Loucy (cell line): Measurements from ENCODE around the gene SCUBE2.

ENCODE experiments used
- H2AFZ ChIP-seq: fragments of 200-600 bp; sonication (generic); 2 replicates; pipeline ENCODE4 v1.6.0; 2016; ENCODE audit warnings: antibody characterized with exemption, mild to moderate bottlenecking, low read length, moderate library complexity
- H3F3A ChIP-seq: fragments of 200-600 bp; 2 replicates; pipeline ENCODE4 v1.6.0; 2016; ENCODE audit warnings: antibody characterized with exemption, low read depth, mild to moderate bottlenecking
- H3K27me3 ChIP-seq: fragments of 200-600 bp; sonication (generic); 2 replicates; pipeline ENCODE4 v1.6.1; 2014; ENCODE audit warnings: low read length, mild to moderate bottlenecking; ENCODE audit not compliant: insufficient read depth, poor library complexity, severe bottlenecking
- H3K36me3 ChIP-seq: fragments of 200-600 bp; sonication (generic); 2 replicates; pipeline ENCODE4 v1.6.1; 2016; ENCODE audit warnings: low read length; ENCODE audit not compliant: insufficient read depth
- H3K4me1 ChIP-seq: fragments of 200-600 bp; sonication (generic); 2 replicates; pipeline ENCODE4 v1.5.1; 2014; ENCODE audit warnings: low read length, mild to moderate bottlenecking; ENCODE audit not compliant: insufficient read depth, poor library complexity, severe bottlenecking
- H3K4me2 ChIP-seq: fragments of 200-600 bp; sonication (generic); 2 replicates; pipeline ENCODE4 v1.6.0; 2014; ENCODE audit warnings: antibody characterized with exemption, low read length, low read depth, mild to moderate bottlenecking; ENCODE audit not compliant: poor library complexity, severe bottlenecking
- H3K4me3 ChIP-seq: fragments of 200-600 bp; sonication (generic); 2 replicates; pipeline ENCODE4 v1.5.1; 2014; ENCODE audit warnings: low read length, mild to moderate bottlenecking, mixed read lengths; ENCODE audit not compliant: poor library complexity, severe bottlenecking
- H3K79me2 ChIP-seq: fragments of 200-600 bp; sonication (generic); 2 replicates; pipeline ENCODE4 v1.6.1; 2014; ENCODE audit warnings: low read length; ENCODE audit not compliant: insufficient read depth
- H3K9ac ChIP-seq: fragments of 200-600 bp; sonication (generic); 2 replicates; pipeline ENCODE4 v1.6.0; 2014; ENCODE audit warnings: mild to moderate bottlenecking, low read depth, low read length, moderate library complexity; ENCODE audit not compliant: poor library complexity, severe bottlenecking
- H3K9me2 ChIP-seq: fragments of 200-600 bp; sonication (generic); replicated peaks from 2 replicates; pipeline ENCODE4 v1.6.1; 2016; ENCODE audit warnings: low read depth, low read length, mixed read lengths
- H3K9me3 ChIP-seq: fragments of 200-600 bp; sonication (generic); 2 replicates; pipeline ENCODE4 v1.6.1; 2014; ENCODE audit warnings: mild to moderate bottlenecking, antibody characterized with exemption, low read length, low read depth; ENCODE audit not compliant: insufficient read depth
- H4K20me1 ChIP-seq: fragments of 200-600 bp; sonication (generic); 2 replicates; pipeline ENCODE4 v1.6.0; 2014; ENCODE audit warnings: antibody characterized with exemption, low read length, mild to moderate bottlenecking; ENCODE audit not compliant: insufficient read depth, poor library complexity, severe bottlenecking
- CTCF ChIP-seq: fragments of 200-600 bp; sonication (generic); conservative IDR thresholded peaks from 2 replicates; pipeline ENCODE4 v1.5.1; 2014; ENCODE audit warnings: mild to moderate bottlenecking, antibody characterized with exemption, low read length
- EZH2phosphoT487 ChIP-seq: fragments of 200-600 bp; IDR thresholded peaks from 2 replicates; pipeline ENCODE4 v1.6.1; 2018; ENCODE audit warnings: antibody characterized with exemption, mild to moderate bottlenecking, moderate library complexity, borderline replicate concordance

The SCUBE2 gene

DNA sequence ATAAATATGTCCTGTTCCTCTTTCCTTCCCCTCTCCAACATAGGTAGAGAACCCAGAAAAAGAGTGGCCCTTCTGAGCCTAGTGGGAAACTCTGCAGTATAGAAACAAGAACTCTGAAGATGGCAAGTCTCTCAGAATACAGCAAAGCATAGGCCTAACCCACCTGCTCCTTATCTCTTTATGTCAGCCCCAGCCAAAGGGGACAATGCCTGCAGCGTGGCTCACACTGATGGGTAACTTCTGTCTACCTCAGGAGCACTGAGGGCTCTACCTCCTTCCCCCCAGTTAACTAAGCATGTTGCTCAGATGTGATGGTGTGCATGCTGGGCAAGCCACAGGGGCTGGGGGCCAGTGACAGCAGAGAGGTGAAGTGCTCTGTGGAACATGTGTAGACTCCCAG is 82.7 kb downstream of the SCUBE2 start:
- no peaks in the 10 kb centered on the region for H3K9me3 ChIP-seq

GRCh38 chr11:9008011-9008550 is 83.3 kb downstream of the SCUBE2 start:
- H3K4me3 ChIP-seq: no peak overlapping the region
- H3K27me3 ChIP-seq: no peaks in the 10 kb centered on the region
- no peak overlapping the region for H3K4me2 ChIP-seq
- H3F3A ChIP-seq: no peaks in the 10 kb centered on the region
- H3K4me1 ChIP-seq: no peaks in the 10 kb centered on the region
- no peaks in the 10 kb centered on the region for H4K20me1 ChIP-seq
- H3K9ac ChIP-seq: no peak overlapping the region
- no peaks in the 10 kb centered on the region for H3K9me2 ChIP-seq
- H3K9me3 ChIP-seq: no peaks in the 10 kb centered on the region
- H3K36me3 ChIP-seq: no peaks in the 10 kb centered on the region
- TF ChIP-seq CTCF (no peak), EZH2phosphoT487 (no peak)
- H3K79me2 ChIP-seq: no peaks in the 10 kb centered on the region
- H2AFZ ChIP-seq: no peak overlapping the region

More for the DNA sequence above, 82.7 kb downstream of the SCUBE2 start:
- Histone ChIP-seq H2AFZ (no peak overlapping the region), H3K79me2 (no peaks in the 10 kb centered on the region), H3K4me2 (no peak overlapping the region), H3K9me2 (no peaks in the 10 kb centered on the region), H3K4me3 (no peak overlapping the region), H3K27me3 (no peaks in the 10 kb centered on the region), H3K9ac (no peak overlapping the region), H3K4me1 (no peaks in the 10 kb centered on the region), H3K36me3 (no peaks in the 10 kb centered on the region), H3F3A (no peaks in the 10 kb centered on the region), H4K20me1 (no peaks in the 10 kb centered on the region)
- no peak for TF ChIP-seq EZH2phosphoT487
- TF ChIP-seq CTCF: no peak

DNA sequence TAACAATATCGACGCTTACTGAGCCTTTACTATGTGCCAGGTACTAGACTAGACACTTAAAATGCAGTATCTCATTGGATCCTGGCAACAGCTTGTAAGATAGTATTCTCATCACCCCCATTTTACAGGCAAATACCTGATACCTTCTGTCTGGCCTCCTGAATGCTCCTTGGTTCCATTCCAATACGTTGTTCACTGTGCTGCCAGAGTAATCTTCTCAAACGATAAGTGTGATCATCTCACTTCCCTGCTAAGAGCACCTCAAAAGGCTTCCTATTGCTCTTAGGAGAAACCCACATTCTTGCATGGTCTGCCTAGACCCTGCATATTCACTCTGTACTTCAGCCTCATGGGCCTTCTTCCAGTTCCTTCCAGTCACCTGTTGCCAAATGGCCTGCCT is 86.3 kb downstream of the SCUBE2 start:
- H3K27me3 ChIP-seq: no peaks in the 10 kb centered on the region
- no peaks in the 10 kb centered on the region for H3K79me2 ChIP-seq
- H3K9me2 ChIP-seq: no peaks in the 10 kb centered on the region
- H4K20me1 ChIP-seq: no peaks in the 10 kb centered on the region
- no peaks in the 10 kb centered on the region for H3F3A ChIP-seq
- H3K36me3 ChIP-seq: no peaks in the 10 kb centered on the region
- H3K9ac ChIP-seq: no peak overlapping the region
- H3K4me1 ChIP-seq: no peaks in the 10 kb centered on the region
- H2AFZ ChIP-seq: no peak overlapping the region
- H3K4me2 ChIP-seq: no peak overlapping the region
- TF ChIP-seq EZH2phosphoT487 (no peak), CTCF (no peak)
- no peaks in the 10 kb centered on the region for H3K9me3 ChIP-seq
- H3K4me3 ChIP-seq: no peak overlapping the region
